Chondrocyte (in vitro differentiated cells): ENCODE measurements around the gene OR51B2. TPM values are rescaled to one million over a fixed set of nuclear protein-coding genes. Genes with fewer than 3 reads are reported as not detected.
"Not testable (repeated sequence)": the region's sequence is repeated elsewhere in the genome, so short reads cannot be mapped to it uniquely, and the experiment has no call there.

Experiments
- DNase-seq: peaks from one replicate; pipeline ENCODE4 v3.0.0; 2021; ENCODE audit warnings: mixed read lengths, low spot score
- H3K27ac Mint-ChIP-seq: one replicate; pipeline ENCODE4 v1.8.0; 2021; ENCODE audit warnings: mild to moderate bottlenecking, moderate library complexity, mixed read lengths; ENCODE audit not compliant: unreplicated experiment
- H3K27me3 Mint-ChIP-seq: 2 replicates; pipeline ENCODE4 v1.8.0; 2021; ENCODE audit warnings: low read depth, mixed read lengths
- H3K36me3 Mint-ChIP-seq: 2 replicates; pipeline ENCODE4 v1.8.0; 2021; ENCODE audit warnings: low read depth, mixed read lengths
- H3K4me1 Mint-ChIP-seq: 2 replicates; pipeline ENCODE4 v1.8.0; 2021; ENCODE audit warnings: low read depth, mild to moderate bottlenecking, mixed read lengths
- H3K4me3 Mint-ChIP-seq: one replicate; pipeline ENCODE4 v1.8.0; 2021; ENCODE audit warnings: mild to moderate bottlenecking, moderate library complexity, mixed read lengths; ENCODE audit not compliant: unreplicated experiment
- H3K9me3 Mint-ChIP-seq: 2 replicates; pipeline ENCODE4 v1.8.0; 2021; ENCODE audit warnings: low read depth, mixed read lengths
- total RNA-seq: library from RNA; stranded (reverse); gene quantifications from 3 replicates; pipeline ENCODE4 v1.2.1, GENCODE V29; 2021
- TF ChIP-seq, protein P1 (sequence below): fragments of 200-600 bp; sonication (generic); IDR thresholded peaks from 2 replicates; pipeline ENCODE4 v1.5.0; 2021; ENCODE audit warnings: antibody characterized with exemption, mild to moderate bottlenecking, moderate library complexity

The OR51B2 gene
- total RNA-seq, 1 donor from 2014 or later: not detected

DNA sequence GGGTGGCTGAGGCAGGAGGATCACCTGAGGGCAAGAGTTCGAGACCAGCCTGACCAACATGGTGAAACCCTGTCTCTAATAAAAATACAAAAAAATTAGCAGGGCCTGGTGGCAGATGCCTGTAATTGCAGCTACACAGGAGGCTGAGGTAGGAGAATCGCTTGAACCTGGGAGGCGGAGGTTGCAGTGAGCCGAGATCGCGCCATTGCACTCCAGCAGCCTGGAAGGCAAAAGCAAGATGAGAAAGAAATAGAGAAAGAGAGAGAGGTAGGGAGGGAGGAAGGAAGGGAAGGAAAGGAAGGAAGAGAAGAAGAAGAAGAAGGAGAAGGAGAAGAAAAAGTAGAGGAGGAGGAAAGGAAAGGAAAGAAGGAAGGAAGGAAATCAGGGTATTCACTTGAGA is 42.3 kb upstream of the OR51B2 start:
- H3K27ac Mint-ChIP-seq: peak overlapping the region; percentile 38
- TF ChIP-seq, protein P1, sequence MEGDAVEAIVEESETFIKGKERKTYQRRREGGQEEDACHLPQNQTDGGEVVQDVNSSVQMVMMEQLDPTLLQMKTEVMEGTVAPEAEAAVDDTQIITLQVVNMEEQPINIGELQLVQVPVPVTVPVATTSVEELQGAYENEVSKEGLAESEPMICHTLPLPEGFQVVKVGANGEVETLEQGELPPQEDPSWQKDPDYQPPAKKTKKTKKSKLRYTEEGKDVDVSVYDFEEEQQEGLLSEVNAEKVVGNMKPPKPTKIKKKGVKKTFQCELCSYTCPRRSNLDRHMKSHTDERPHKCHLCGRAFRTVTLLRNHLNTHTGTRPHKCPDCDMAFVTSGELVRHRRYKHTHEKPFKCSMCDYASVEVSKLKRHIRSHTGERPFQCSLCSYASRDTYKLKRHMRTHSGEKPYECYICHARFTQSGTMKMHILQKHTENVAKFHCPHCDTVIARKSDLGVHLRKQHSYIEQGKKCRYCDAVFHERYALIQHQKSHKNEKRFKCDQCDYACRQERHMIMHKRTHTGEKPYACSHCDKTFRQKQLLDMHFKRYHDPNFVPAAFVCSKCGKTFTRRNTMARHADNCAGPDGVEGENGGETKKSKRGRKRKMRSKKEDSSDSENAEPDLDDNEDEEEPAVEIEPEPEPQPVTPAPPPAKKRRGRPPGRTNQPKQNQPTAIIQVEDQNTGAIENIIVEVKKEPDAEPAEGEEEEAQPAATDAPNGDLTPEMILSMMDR: peak; percentile 14
- H3K27me3 Mint-ChIP-seq, H3K4me3 Mint-ChIP-seq, DNase-seq, H3K9me3 Mint-ChIP-seq, H3K36me3 Mint-ChIP-seq: not testable (repeated sequence)
- peaks cover 33% of the 10 kb centered on the region for H3K4me1 Mint-ChIP-seq

DNA sequence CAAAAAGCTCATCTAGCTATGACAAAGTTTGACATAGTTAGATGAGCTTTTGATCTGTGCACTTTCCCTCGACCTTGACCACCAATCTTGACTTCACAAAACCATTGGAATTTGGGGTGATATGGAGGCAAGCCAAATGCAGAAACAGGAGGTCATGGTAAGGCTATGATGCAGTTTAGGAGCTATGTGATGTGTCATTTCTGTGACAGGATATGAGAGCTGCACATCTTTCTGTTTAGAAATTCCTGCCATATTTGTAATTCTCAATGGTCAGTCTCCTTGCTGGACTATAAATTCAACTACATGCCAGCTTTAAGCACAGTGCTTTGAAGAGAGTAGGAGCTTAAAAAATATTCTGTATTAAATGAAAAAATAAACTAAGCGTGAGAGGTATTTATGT is 40.1 kb upstream of the OR51B2 start:
- Mint-ChIP-seq H3K36me3 (no peaks in the 10 kb centered on the region), H3K27me3 (no peaks in the 10 kb centered on the region), H3K9me3 (no peaks in the 10 kb centered on the region), H3K4me3 (no peak overlapping the region), H3K27ac (no peak overlapping the region), H3K4me1 (peaks cover 33% of the 10 kb centered on the region)
- DNase-seq: no peak
- TF ChIP-seq, protein P1: no peak

GRCh38 chr11:5363679-5364078 is 39.6 kb upstream of the OR51B2 start:
- H3K27me3 Mint-ChIP-seq: no peaks in the 10 kb centered on the region

DNA sequence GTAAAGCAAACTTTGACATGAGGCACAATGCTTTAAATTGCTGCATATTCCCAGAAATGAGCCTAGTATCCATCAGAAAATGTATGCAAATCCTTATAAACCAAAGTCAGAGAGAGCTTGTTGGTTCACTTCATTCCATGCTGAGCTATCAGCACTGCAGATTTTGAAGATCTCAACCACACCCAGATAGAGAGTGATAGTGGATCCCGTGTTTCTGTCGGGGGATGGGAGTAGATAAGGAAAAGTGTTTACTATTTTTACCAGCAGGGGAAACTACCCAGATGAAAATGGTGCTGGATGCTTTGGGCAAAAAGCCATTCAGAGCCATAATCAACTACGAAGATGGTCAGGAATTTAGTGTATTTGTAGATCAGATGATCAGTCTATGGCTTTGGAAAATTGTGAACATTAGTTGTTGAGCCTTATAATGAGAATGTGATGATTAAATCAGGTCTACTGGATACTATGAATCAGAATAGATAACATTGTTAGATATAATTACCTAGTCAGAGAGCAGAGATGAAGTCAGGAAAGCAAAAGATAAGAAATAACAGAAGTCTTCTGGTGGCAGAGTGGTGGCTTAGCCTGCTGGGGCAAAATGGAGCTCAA is 38.0 kb upstream of the OR51B2 start:
- H3K4me3 Mint-ChIP-seq: no peak overlapping the region
- no peaks in the 10 kb centered on the region for H3K27me3 Mint-ChIP-seq
- peaks cover 15% of the 10 kb centered on the region for H3K4me1 Mint-ChIP-seq
- no peaks in the 10 kb centered on the region for H3K9me3 Mint-ChIP-seq
- TF ChIP-seq, protein P1: no peak
- no peak for DNase-seq
- no peaks in the 10 kb centered on the region for H3K36me3 Mint-ChIP-seq
- H3K27ac Mint-ChIP-seq: no peak overlapping the region

More at GRCh38 chr11:5363679-5364078, 39.6 kb upstream of the OR51B2 start:
- H3K9me3 Mint-ChIP-seq: no peaks in the 10 kb centered on the region
- peaks cover 31% of the 10 kb centered on the region for H3K4me1 Mint-ChIP-seq
- no peaks in the 10 kb centered on the region for H3K36me3 Mint-ChIP-seq
- TF ChIP-seq, protein P1: no peak
- no peak overlapping the region for H3K4me3 Mint-ChIP-seq
- DNase-seq: no peak
- H3K27ac Mint-ChIP-seq: no peak overlapping the region

GRCh38 chr11:5356031-5356430 is 31.9 kb upstream of the OR51B2 start:
- not testable (repeated sequence) for H3K4me1 Mint-ChIP-seq, H3K4me3 Mint-ChIP-seq, DNase-seq, H3K27ac Mint-ChIP-seq, H3K36me3 Mint-ChIP-seq, H3K9me3 Mint-ChIP-seq, H3K27me3 Mint-ChIP-seq

DNA sequence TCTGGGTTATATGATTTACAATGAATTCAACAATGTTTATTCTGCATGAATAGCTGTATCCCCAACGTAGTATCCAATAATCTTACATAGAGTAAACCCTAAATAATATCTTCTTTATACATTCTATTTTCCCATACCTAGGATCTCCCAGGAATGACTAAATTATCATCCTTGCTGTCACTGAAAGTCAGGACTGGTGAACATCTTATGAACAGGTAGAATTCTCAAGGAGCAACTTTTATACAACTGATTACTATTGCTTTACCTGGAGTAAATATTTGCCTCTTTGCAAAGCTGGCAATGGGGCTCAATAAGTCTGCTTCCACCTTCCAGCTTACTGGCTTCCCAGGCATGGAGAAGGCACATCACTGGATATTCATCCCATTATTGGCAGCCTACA is 27.1 kb upstream of the OR51B2 start, which contains the start of gene OR51B6:
Gene OR51B6, plus strand, starts transcription at position 301 of the 400 bp plus-strand sequence. Its CDS starts 0 bp downstream, at position 301.
- no peak for DNase-seq
- Mint-ChIP-seq H3K27ac (no peak within 1 kb of the TSS), H3K27me3 (peaks cover 35% of the 10 kb centered on the region), H3K36me3 (no peaks in the 10 kb centered on the region), H3K4me3 (no peak within 1 kb of the TSS), H3K4me1 (no peaks in the 10 kb centered on the region), H3K9me3 (no peaks in the 10 kb centered on the region)
- TF ChIP-seq, protein P1: no peak
